OCI-LY3 (cell line): Measurements from ENCODE around the gene ADIPOR2.

Experiments
- H2AFZ ChIP-seq: fragments of 200-600, 300-600 bp; shearing (Covaris generic); 2 replicates; pipeline ENCODE4 v1.6.0; 2014; ENCODE audit warnings: antibody characterized with exemption, low read depth, low read length
- H3K27ac ChIP-seq: fragments of 200-600, 300-600 bp; sonication (generic); 2 replicates; pipeline ENCODE4 v1.5.1; 2014; ENCODE audit warnings: mild to moderate bottlenecking, low read length, moderate library complexity, mixed read lengths
- H3K27me3 ChIP-seq: fragments of 200-600, 300-600 bp; sonication (generic); 2 replicates; pipeline ENCODE4 v1.6.1; 2014; ENCODE audit warnings: low read depth, low read length, mixed read lengths
- H3K36me3 ChIP-seq: fragments of 200-600, 300-600 bp; sonication (generic); replicated peaks from 2 replicates; pipeline ENCODE3; 2014; ENCODE audit warnings: low read depth, low read length, mixed read lengths
- H3K4me1 ChIP-seq: fragments of 300-600, 200-600 bp; sonication (generic); 2 replicates; pipeline ENCODE4 v1.6.1; 2014; ENCODE audit warnings: low read length, mixed read lengths
- H3K4me2 ChIP-seq: fragments of 200-600, 300-600 bp; sonication (generic); 2 replicates; pipeline ENCODE4 v1.6.1; 2014; ENCODE audit warnings: low read length, mixed read lengths
- H3K4me3 ChIP-seq: fragments of 300-600, 200-600 bp; sonication (generic); 2 replicates; pipeline ENCODE4 v1.5.1; 2014; ENCODE audit warnings: antibody characterized with exemption, mild to moderate bottlenecking, low read length, moderate library complexity
- H3K79me2 ChIP-seq: fragments of 300-600, 200-600 bp; shearing (Covaris generic); 2 replicates; pipeline ENCODE4 v1.6.1; 2014; ENCODE audit warnings: mild to moderate bottlenecking, low read length, mixed read lengths
- H3K9ac ChIP-seq: fragments of 300-600, 200-600 bp; shearing (Covaris generic); 2 replicates; pipeline ENCODE4 v1.6.0; 2014; ENCODE audit warnings: mild to moderate bottlenecking, low read length, moderate library complexity
- H3K9me3 ChIP-seq: fragments of 200-600, 300-600 bp; shearing (Covaris generic); 2 replicates; pipeline ENCODE4 v1.6.1; 2014; ENCODE audit warnings: low read length, mixed read lengths; ENCODE audit not compliant: insufficient read depth
- H4K20me1 ChIP-seq: fragments of 200-600, 300-600 bp; sonication (generic); 2 replicates; pipeline ENCODE4 v1.6.1; 2016; ENCODE audit warnings: low read length, mixed read lengths; ENCODE audit not compliant: insufficient read depth
- EZH2phosphoT487 ChIP-seq: fragments of 200-600 bp; shearing (Covaris generic); IDR thresholded peaks from 2 replicates; pipeline ENCODE4 v1.6.1; 2018; ENCODE audit warnings: antibody characterized with exemption, mixed run types, low read depth
- TF ChIP-seq, protein P1 (sequence below): fragments of 200-600, 300-600 bp; sonication (generic); IDR thresholded peaks from 2 replicates; pipeline ENCODE4 v1.5.1; 2014; ENCODE audit warnings: antibody characterized with exemption, low read length, low read depth

ADIPOR2 gene

DNA sequence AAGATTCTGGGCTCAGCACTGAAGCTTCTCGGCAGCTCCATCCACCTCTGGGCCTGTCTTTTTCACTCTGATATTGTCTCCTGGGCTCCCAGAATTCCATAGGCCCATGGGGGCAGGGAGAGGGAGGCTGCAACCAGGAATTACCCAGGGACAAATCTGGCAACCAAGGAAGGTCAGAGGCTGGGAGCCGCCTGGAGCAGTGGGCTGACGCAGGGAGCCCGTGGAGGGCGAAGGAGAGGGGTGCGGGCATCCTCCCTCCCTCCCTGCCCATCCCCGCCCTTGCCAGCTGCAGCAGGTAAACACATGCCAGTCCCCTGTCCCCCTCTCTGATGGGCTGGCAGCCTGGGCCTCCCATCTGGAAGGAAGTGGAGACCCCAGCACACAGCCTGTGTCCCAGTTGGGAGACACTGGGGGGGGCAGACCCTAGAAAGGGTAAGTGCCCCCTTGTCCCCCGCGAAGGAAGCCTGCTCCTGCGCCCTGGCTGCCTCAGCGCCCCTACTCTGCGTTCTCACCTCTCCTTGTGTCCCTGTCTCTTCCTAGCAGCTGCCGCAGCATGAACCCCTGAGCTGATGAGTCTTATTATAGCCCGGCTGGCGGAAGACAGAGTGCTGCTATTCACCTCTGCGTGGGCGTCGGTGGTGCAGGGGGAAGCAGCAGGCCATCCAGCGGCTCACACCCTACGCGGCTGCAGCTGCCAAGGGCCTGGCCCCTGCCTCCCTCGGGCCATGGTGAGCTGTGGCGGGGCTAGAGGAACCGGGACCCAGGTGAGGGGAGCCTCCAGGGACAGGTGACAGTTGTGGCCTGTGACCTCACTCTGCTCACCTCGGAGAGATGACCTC, 136.2 kb downstream of the ADIPOR2 start:
- Histone ChIP-seq H3K9ac (no peak overlapping the region), H3K4me1 (no peaks in the 10 kb centered on the region), H3K27ac (no peak overlapping the region)

DNA sequence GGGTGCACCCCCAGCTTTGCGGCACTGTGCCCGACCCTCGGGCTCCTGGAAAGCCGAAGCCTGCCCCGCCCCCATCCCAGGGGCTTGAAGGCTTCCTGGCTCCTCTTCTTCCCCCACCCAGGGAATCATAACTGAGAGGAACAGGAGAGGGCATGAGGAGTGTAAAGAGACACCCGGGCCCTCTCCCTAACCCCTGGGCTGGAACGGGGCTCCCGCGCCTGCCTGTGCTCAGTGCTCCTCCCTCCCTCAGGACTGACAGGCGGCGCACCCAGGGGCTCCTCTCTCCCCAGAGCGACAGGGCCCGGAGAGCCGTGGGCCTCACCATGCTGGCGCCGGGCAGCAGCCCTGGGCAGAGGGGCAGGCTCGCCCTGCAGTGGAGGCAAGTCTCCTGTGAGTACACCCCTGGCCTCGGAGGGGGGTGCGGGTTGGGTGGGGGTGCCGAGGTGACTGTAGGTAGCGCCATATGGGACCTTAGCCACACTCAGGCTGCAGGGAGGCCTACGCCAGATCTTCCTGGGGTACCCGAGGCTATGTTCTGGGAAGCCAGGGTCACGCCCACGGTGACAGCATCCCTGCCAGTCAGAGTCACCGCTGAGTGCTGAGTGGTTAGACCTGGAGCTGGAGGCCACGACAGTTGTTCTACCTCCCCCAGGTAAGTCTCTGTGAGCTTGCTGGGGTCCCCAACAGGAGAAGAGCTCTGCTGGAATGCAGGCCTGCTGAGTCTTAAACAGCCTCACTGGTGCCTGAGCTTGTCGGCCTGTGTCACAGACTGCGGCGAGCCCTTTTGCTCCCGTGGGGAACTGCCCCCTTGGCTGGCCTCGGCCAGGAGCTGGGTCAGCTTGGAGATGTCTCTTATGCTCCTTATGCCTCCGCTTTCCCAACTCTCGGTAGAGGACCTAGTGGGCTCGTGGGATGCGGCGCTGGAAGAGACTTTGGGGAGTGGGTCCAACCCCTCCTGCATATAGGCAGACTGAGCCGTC, 137.2 kb downstream of the ADIPOR2 start:
- no peaks in the 10 kb centered on the region for H4K20me1 ChIP-seq
- H3K4me1 ChIP-seq, result no peaks in the 10 kb centered on the region
- no peaks in the 10 kb centered on the region for H3K9me3 ChIP-seq
- H3K4me3 ChIP-seq, result no peak overlapping the region
- no peak overlapping the region for H3K27ac ChIP-seq
- H3K79me2 ChIP-seq, result no peaks in the 10 kb centered on the region
- H3K27me3 ChIP-seq, result peaks cover 5% of the 10 kb centered on the region; the same call in 1 of the 2 replicates
- no peak overlapping the region for H3K4me2 ChIP-seq
- no peak for TF ChIP-seq EZH2phosphoT487
- TF ChIP-seq, protein P1, sequence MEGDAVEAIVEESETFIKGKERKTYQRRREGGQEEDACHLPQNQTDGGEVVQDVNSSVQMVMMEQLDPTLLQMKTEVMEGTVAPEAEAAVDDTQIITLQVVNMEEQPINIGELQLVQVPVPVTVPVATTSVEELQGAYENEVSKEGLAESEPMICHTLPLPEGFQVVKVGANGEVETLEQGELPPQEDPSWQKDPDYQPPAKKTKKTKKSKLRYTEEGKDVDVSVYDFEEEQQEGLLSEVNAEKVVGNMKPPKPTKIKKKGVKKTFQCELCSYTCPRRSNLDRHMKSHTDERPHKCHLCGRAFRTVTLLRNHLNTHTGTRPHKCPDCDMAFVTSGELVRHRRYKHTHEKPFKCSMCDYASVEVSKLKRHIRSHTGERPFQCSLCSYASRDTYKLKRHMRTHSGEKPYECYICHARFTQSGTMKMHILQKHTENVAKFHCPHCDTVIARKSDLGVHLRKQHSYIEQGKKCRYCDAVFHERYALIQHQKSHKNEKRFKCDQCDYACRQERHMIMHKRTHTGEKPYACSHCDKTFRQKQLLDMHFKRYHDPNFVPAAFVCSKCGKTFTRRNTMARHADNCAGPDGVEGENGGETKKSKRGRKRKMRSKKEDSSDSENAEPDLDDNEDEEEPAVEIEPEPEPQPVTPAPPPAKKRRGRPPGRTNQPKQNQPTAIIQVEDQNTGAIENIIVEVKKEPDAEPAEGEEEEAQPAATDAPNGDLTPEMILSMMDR, result no peak
- H3K36me3 ChIP-seq, result no peaks in the 10 kb centered on the region
- no peak overlapping the region for H2AFZ ChIP-seq
- no peak overlapping the region for H3K9ac ChIP-seq

More for the DNA sequence above, 136.2 kb downstream of the ADIPOR2 start:
- H3K9me3 ChIP-seq, result no peaks in the 10 kb centered on the region
- no peaks in the 10 kb centered on the region for H3K79me2 ChIP-seq
- H3K4me3 ChIP-seq, result no peak overlapping the region
- peaks cover 4% of the 10 kb centered on the region; the same call in 1 of the 2 replicates for H3K27me3 ChIP-seq
- H3K4me2 ChIP-seq, result no peak overlapping the region
- H2AFZ ChIP-seq, result no peak overlapping the region
- TF ChIP-seq, protein P1, result no peak
- no peak for TF ChIP-seq EZH2phosphoT487
- H4K20me1 ChIP-seq, result no peaks in the 10 kb centered on the region
- H3K36me3 ChIP-seq, result no peaks in the 10 kb centered on the region

DNA sequence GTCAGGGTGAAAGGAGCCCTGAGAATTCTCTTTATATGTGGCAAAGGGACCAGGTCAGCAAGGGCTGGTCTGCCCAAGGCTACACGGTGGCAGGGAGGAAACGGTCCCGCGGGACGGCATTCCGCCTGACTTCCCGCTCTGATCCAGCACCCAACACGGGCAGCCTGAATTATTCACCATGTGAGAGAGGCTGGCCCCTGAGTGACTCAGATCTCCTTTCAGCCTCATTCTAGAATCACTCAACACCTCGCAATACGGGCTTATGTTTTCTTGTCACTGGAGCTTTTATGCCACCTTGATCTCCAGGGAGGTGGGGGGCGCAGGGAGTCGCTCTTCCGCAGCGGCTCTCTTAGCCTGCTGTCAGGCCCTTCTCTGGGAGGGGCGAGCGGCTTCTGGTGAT, 138.0 kb downstream of the ADIPOR2 start:
- Histone ChIP-seq H3K27ac (no peak overlapping the region), H3K79me2 (no peaks in the 10 kb centered on the region), H3K9me3 (no peaks in the 10 kb centered on the region), H3K9ac (no peak overlapping the region), H4K20me1 (no peaks in the 10 kb centered on the region), H3K4me3 (no peak overlapping the region), H2AFZ (no peak overlapping the region), H3K4me1 (no peaks in the 10 kb centered on the region), H3K36me3 (no peaks in the 10 kb centered on the region), H3K27me3 (peaks cover 5% of the 10 kb centered on the region; the same call in 1 of the 2 replicates), H3K4me2 (no peak overlapping the region)
- no peak for TF ChIP-seq EZH2phosphoT487

DNA sequence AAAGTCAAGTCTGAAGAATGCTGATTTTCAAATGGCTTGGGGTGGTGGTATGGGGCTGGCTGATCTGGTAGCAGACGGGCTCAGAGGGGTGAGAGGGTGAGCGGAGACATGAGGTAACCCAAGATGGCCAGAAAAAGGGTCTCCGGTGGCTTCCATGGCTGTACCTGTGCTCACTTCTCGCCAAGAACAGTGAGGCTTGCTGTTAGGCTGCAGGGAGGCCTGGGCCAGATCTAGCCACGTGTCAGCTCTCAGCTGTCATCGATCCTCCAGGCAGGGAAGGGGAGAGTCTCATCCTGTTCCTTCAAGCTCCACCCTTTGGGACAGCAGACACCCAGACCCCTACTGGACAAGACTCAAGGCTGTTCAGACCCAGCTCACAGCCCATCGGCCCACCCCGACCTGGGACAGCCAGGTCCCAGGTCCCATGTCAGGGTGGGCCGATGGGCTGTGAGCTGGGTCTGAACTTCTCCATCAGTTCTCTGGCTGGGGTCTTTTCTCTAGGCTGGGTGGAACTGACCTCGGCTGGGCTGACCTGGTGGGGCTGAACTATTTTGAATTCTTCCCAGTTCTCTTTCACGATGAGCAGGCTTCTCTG, 138.5 kb downstream of the ADIPOR2 start:
- no peak overlapping the region for H2AFZ ChIP-seq
- H3K4me3 ChIP-seq, result no peak overlapping the region
- H3K9me3 ChIP-seq, result no peaks in the 10 kb centered on the region
- TF ChIP-seq, protein P1, result no peak
- TF ChIP-seq EZH2phosphoT487, result no peak
- no peaks in the 10 kb centered on the region for H4K20me1 ChIP-seq
- no peak overlapping the region for H3K9ac ChIP-seq
- peaks cover 5% of the 10 kb centered on the region; the same call in 1 of the 2 replicates for H3K27me3 ChIP-seq
- H3K4me1 ChIP-seq, result no peaks in the 10 kb centered on the region
- no peaks in the 10 kb centered on the region for H3K36me3 ChIP-seq
- no peak overlapping the region for H3K27ac ChIP-seq
- H3K79me2 ChIP-seq, result no peaks in the 10 kb centered on the region
- no peak overlapping the region for H3K4me2 ChIP-seq
